ENCODE data around the gene NUDT22.
A peak's percentile ranks its signal among the peaks of the same experiment; 100 is the strongest.

The NUDT22 gene

GRCh38 chr11:64220798-64221197, 5.3 kb upstream of the NUDT22 start:
- Histone ChIP-seq H3K9me2 (replicated peaks; ENCODE audit: control insufficient read depth, low read length) (no peaks in the 10 kb centered on the region), H3K79me2 (ENCODE audit: control insufficient read depth, low read length) (peaks cover 12% of the 10 kb centered on the region), H3K9me3 (ENCODE audit: control insufficient read depth, insufficient read depth, low read length) (no peaks in the 10 kb centered on the region), H3F3A (ENCODE audit: control insufficient read depth, insufficient read depth) (peaks cover 11% of the 10 kb centered on the region), H3K27me3 (ENCODE audit: control insufficient read depth, low read length) (no peaks in the 10 kb centered on the region), H3K4me1 (ENCODE audit: control insufficient read depth, low read length) (peaks cover 29% of the 10 kb centered on the region), H4K20me1 (ENCODE audit: control insufficient read depth, insufficient read depth, low read depth, low read length) (no peaks in the 10 kb centered on the region), H3K4me3 (ENCODE audit: low read length) (no peak overlapping the region), H3K4me2 (ENCODE audit: low read length) (no peak overlapping the region), H3K27ac (ENCODE audit: low read depth, low read length) (0 out of 2 replicates have a peak overlapping the region, but pooled peaks have one; percentile 6), H3K36me3 (ENCODE audit: control insufficient read depth, low read length) (peaks cover 73% of the 10 kb centered on the region)
- TF ChIP-seq EZH2phosphoT487 (IDR thresholded peaks at IDR 0.05; ENCODE audit: borderline replicate concordance, low read length) = no peak
- TF ChIP-seq, protein P1, sequence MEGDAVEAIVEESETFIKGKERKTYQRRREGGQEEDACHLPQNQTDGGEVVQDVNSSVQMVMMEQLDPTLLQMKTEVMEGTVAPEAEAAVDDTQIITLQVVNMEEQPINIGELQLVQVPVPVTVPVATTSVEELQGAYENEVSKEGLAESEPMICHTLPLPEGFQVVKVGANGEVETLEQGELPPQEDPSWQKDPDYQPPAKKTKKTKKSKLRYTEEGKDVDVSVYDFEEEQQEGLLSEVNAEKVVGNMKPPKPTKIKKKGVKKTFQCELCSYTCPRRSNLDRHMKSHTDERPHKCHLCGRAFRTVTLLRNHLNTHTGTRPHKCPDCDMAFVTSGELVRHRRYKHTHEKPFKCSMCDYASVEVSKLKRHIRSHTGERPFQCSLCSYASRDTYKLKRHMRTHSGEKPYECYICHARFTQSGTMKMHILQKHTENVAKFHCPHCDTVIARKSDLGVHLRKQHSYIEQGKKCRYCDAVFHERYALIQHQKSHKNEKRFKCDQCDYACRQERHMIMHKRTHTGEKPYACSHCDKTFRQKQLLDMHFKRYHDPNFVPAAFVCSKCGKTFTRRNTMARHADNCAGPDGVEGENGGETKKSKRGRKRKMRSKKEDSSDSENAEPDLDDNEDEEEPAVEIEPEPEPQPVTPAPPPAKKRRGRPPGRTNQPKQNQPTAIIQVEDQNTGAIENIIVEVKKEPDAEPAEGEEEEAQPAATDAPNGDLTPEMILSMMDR (IDR thresholded peaks at IDR 0.05; ENCODE audit: low read depth, low read length, poor library complexity, severe bottlenecking) = no peak

- no peak overlapping the region for H3K4me2 ChIP-seq (ENCODE audit: low read length)
- no peak overlapping the region for H3K27ac ChIP-seq (ENCODE audit: low read depth, low read length)
- H4K20me1 ChIP-seq (ENCODE audit: control insufficient read depth, insufficient read depth, low read depth, low read length) = no peaks in the 10 kb centered on the region
These were observed 3.4 kb upstream of the NUDT22 start for GRCh38 chr11:64222651-64223000.

GRCh38 chr11:64223001-64223651, 2.9 kb upstream of the NUDT22 start:
- Histone ChIP-seq H3K4me3 (ENCODE audit: low read length) (no peak overlapping the region), H3K4me1 (ENCODE audit: control insufficient read depth, low read length) (peaks cover 40% of the 10 kb centered on the region), H4K20me1 (ENCODE audit: control insufficient read depth, insufficient read depth, low read depth, low read length) (no peaks in the 10 kb centered on the region), H3F3A (ENCODE audit: control insufficient read depth, insufficient read depth) (peaks cover 11% of the 10 kb centered on the region), H3K4me2 (ENCODE audit: low read length) (no peak overlapping the region), H3K36me3 (ENCODE audit: control insufficient read depth, low read length) (peaks cover 60% of the 10 kb centered on the region), H3K27ac (ENCODE audit: low read depth, low read length) (no peak overlapping the region), H3K9me3 (ENCODE audit: control insufficient read depth, insufficient read depth, low read length) (no peaks in the 10 kb centered on the region), H3K27me3 (ENCODE audit: control insufficient read depth, low read length) (no peaks in the 10 kb centered on the region), H3K79me2 (ENCODE audit: control insufficient read depth, low read length) (peaks cover 25% of the 10 kb centered on the region), H3K9me2 (replicated peaks; ENCODE audit: control insufficient read depth, low read length) (no peaks in the 10 kb centered on the region)
- TF ChIP-seq, protein P1 (IDR thresholded peaks at IDR 0.05; ENCODE audit: low read depth, low read length, poor library complexity, severe bottlenecking) = no peak
- no peak for TF ChIP-seq EZH2phosphoT487 (IDR thresholded peaks at IDR 0.05; ENCODE audit: borderline replicate concordance, low read length)

More at GRCh38 chr11:64222651-64223000, 3.4 kb upstream of the NUDT22 start:
- no peaks in the 10 kb centered on the region for H3K27me3 ChIP-seq (ENCODE audit: control insufficient read depth, low read length)
- peaks cover 11% of the 10 kb centered on the region for H3F3A ChIP-seq (ENCODE audit: control insufficient read depth, insufficient read depth)
- peaks cover 24% of the 10 kb centered on the region for H3K79me2 ChIP-seq (ENCODE audit: control insufficient read depth, low read length)
- peaks cover 62% of the 10 kb centered on the region for H3K36me3 ChIP-seq (ENCODE audit: control insufficient read depth, low read length)
- TF ChIP-seq EZH2phosphoT487 (IDR thresholded peaks at IDR 0.05; ENCODE audit: borderline replicate concordance, low read length) = no peak
- TF ChIP-seq, protein P1 (IDR thresholded peaks at IDR 0.05; ENCODE audit: low read depth, low read length, poor library complexity, severe bottlenecking) = no peak
- no peak overlapping the region for H3K4me3 ChIP-seq (ENCODE audit: low read length)
- H3K9me2 ChIP-seq (replicated peaks; ENCODE audit: control insufficient read depth, low read length) = no peaks in the 10 kb centered on the region
- peaks cover 36% of the 10 kb centered on the region for H3K4me1 ChIP-seq (ENCODE audit: control insufficient read depth, low read length)
- no peaks in the 10 kb centered on the region for H3K9me3 ChIP-seq (ENCODE audit: control insufficient read depth, insufficient read depth, low read length)

Data from DOHH2 (cell line).